K562 (cell line): ENCODE data around the gene KCTD13. TPM values are rescaled to one million over a fixed set of nuclear protein-coding genes. Genes with fewer than 3 reads are reported as not detected.

Experiments
- ATF7 ChIP-seq: fragments of 450-650 bp; IDR thresholded peaks from 2 replicates; pipeline ENCODE4 v1.7.1; 2014; ENCODE audit warnings: mild to moderate bottlenecking, moderate library complexity
- BHLHE40 ChIP-seq: IDR thresholded peaks from 2 replicates; pipeline ENCODE4 v1.6.1; 2011; ENCODE audit warnings: low read length, improper control_type of control experiment
- CBFB ChIP-seq: sonication (generic); formaldehyde crosslinking; IDR thresholded peaks from 2 replicates; pipeline ENCODE4 v1.4.0; 2020; ENCODE audit warnings: mild to moderate bottlenecking, missing genetic modification reagents
- DMBX1 ChIP-seq: fragments of 250-450 bp; sonication (Bioruptor Pico); IDR thresholded peaks from 2 replicates; pipeline ENCODE4 v1.8.0; 2022; ENCODE audit warnings: inconsistent platforms, mild to moderate bottlenecking, moderate library complexity, borderline replicate concordance
- DPF2 ChIP-seq: fragments of 450-650 bp; IDR thresholded peaks from 2 replicates; pipeline ENCODE4 v1.6.1; 2016
- EP300 ChIP-seq: IDR thresholded peaks from 2 replicates; pipeline ENCODE4 v1.6.1; 2012; ENCODE audit warnings: low read length, improper control_type of control experiment
- FOXM1 ChIP-seq, 2 experiments: fragments of 450-650 bp in 1 of 2; sonication (generic) in 1 of 2; formaldehyde crosslinking in 1 of 2; IDR thresholded peaks; 2 replicates each; pipeline versions ENCODE4 v1.6.1 to v1.9.0; 2017 to 2022; ENCODE audit warnings: low read depth in 2 of 2, mild to moderate bottlenecking in 2 of 2, missing genetic modification reagents in 1 of 2, moderate library complexity in 1 of 2
- HMGN3 ChIP-seq: IDR thresholded peaks from 2 replicates; pipeline ENCODE4 v1.6.1; 2011; ENCODE audit warnings: borderline replicate concordance, low read depth, mild to moderate bottlenecking, mixed read lengths, low read length; ENCODE audit not compliant: insufficient read length; ENCODE audit errors: extremely low read depth
- NR3C1 ChIP-seq: sonication (generic); formaldehyde crosslinking; IDR thresholded peaks from 2 replicates; pipeline ENCODE4 v1.8.1; 2022; ENCODE audit warnings: missing genetic modification reagents
- PRMT5 ChIP-seq: sonication (generic); formaldehyde crosslinking; IDR thresholded peaks from 2 replicates; pipeline ENCODE4 v1.5.0; 2020; ENCODE audit warnings: missing genetic modification reagents
- RB1 ChIP-seq: fragments of 450-650 bp; IDR thresholded peaks from 2 replicates; pipeline ENCODE4 v1.6.1; 2017; ENCODE audit warnings: low read depth, mild to moderate bottlenecking
- SRSF7 ChIP-seq: fragments of 200-400 bp; formaldehyde crosslinking; optimal IDR thresholded peaks from 2 replicates; pipeline ENCODE3; 2017; ENCODE audit warnings: mild to moderate bottlenecking, low read depth, low read length
- TCF3 ChIP-seq: sonication (generic); formaldehyde crosslinking; IDR thresholded peaks from 2 replicates; pipeline ENCODE4 v1.4.0; 2020; ENCODE audit warnings: mild to moderate bottlenecking, missing genetic modification reagents
- TSC22D4 ChIP-seq: fragments of 450-650 bp; IDR thresholded peaks from 2 replicates; pipeline ENCODE4 v1.6.1; 2016; ENCODE audit warnings: missing genetic modification characterization, missing biosample characterization, control low read depth
- ZMIZ1 ChIP-seq, 2 experiments: fragments of 150-350 bp in 1 of 2; IDR thresholded peaks; 2 replicates each; pipeline ENCODE4 v1.6.1; 2012 to 2016; ENCODE audit warnings: low read depth in 2 of 2, low read length in 2 of 2, mild to moderate bottlenecking in 1 of 2, moderate library complexity in 1 of 2
- ZNF324 ChIP-seq: fragments of 250-450 bp; sonication (Bioruptor Pico); IDR thresholded peaks from 2 replicates; pipeline ENCODE4 v1.4.0; 2020; ENCODE audit warnings: mild to moderate bottlenecking
- ZNF395 ChIP-seq: fragments of 200-800 bp; sonication (Bioruptor generic); IDR thresholded peaks from 2 replicates; pipeline ENCODE4 v1.6.1; 2017; ENCODE audit warnings: missing genetic modification characterization, missing compliant biosample characterization
- ZNF561 ChIP-seq: fragments of 450-650 bp; formaldehyde crosslinking; conservative IDR thresholded peaks from 2 replicates; pipeline ENCODE4 v1.4.0; 2020; ENCODE audit warnings: mild to moderate bottlenecking, moderate library complexity
- ZNF584 ChIP-seq: fragments of 200-800 bp; sonication (Bioruptor generic); IDR thresholded peaks from 2 replicates; pipeline ENCODE4 v1.6.1; 2016; ENCODE audit warnings: low read depth, mild to moderate bottlenecking, missing genetic modification characterization, missing compliant biosample characterization
- polyA plus RNA-seq, 8 experiments: library from polyadenylated mRNA; depleted of rRNA in 4 of 8; stranded (reverse) in 5 of 8; unstranded in 3 of 8; fragments of >200 nt; fragmentation: Nextera tagmentation in 2 of 8; fragmentation: Illumina TruSeq in 1 of 8; extraction: Ambion mirVana in 2 of 8; extraction: Trizol in 1 of 8; gene quantifications; 2 replicates each; pipeline versions ENCODE4 v1.2.1 to v1.2.3, GENCODE V29; 2011 to 2014; ENCODE audit warnings: inconsistent platforms in 1 of 8, missing spikeins in 1 of 8
- total RNA-seq, 7 experiments: library from RNA; depleted of rRNA in 6 of 7; stranded (reverse); fragments of >200 nt in 6 of 7; fragmentation: Illumina TruSeq in 2 of 7; extraction: Trizol in 2 of 7; gene quantifications; 2 replicates each; pipeline versions ENCODE4 v1.2.1 to v1.2.3, GENCODE V29; 2011 to 2021; ENCODE audit warnings: low replicate concordance in 1 of 7
- TF ChIP-seq, protein P1 (sequence below): sonication (generic); formaldehyde crosslinking; IDR thresholded peaks from 2 replicates; pipeline ENCODE4 v1.4.0; 2020; ENCODE audit warnings: mild to moderate bottlenecking, missing genetic modification reagents

KCTD13 gene
- total and polyA plus RNA-seq, 9 of the 15 experiments (the other 6 are each of a cell fraction or from before 2014, with no cell fraction given) = 1.0 to 20.6 (median 9.8) TPM

DNA sequence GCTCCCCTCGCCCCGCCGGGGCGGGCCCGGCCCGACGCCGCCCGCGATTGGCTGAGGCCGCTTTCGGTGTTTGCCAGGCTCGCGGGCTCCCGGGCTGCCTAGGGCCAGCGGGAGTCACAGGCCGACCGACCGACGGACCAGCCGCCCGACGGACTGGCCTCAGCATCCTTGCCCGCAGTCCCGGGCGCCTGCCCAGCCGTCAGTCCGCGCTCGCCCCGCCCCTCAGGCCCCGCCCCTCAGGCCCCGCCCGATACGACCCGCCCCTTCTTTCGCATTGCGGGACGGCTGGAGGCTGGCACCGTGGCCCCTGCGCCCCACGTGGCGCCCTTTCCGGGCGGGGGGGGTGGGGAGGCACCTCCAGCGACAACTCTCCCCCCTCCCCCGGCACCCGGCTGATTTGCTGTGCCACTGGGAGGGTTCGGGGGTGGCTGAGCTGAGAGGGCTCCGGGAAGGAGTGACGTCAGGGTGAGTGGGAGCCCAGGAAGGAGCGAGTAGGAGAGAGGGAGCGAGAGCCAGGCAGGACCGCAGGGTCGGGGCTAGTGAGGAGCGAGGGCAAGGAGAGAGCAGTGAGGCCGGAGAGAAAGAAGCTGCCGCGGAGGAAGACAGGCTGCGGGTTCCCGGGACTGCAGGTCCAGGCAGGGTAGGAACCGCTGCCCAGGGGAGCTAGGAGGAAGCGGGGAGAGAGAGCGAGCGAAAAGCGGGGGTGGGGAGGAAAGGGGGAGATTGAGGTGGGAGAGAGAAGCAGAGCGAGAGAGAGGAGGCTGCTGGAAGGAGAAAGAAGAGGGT is 25.7 kb downstream of the KCTD13 start, which contains the start of gene ASPHD1 (continued):
- TF ChIP-seq ZNF395 (CRISPR knock-in tag) (peak; percentile 82; the same call in 1 of the 2 replicates), ZNF561 (CRISPR knock-in tag) (no peak), HMGN3 (peak; percentile 56), TSC22D4 (tag) (no peak), PRMT5 (no peak; the same call in 1 of the 2 replicates), TCF3 (CRISPR knock-in tag) (0 out of 2 replicates have a peak, but pooled peaks have one; percentile 12), ZNF584 (CRISPR knock-in tag) (no peak), DMBX1 (CRISPR knock-in tag) (peak; percentile 17; the same call in 1 of the 2 replicates), FOXM1 (IDR thresholded peaks at IDR 0.05; ENCODE audit: low read depth) (no peak), FOXM1 (CRISPR knock-in tag; IDR thresholded peaks at IDR 0.05; ENCODE audit: low read depth) (peak; percentile 96), NR3C1 (CRISPR knock-in tag) (peak; percentile 96), ATF7 (peak; percentile 82; the same call in 1 of the 2 replicates), CBFB (no peak), BHLHE40 (no peak), RB1 (peak; percentile 87; the same call in 1 of the 2 replicates), ZMIZ1 (IDR thresholded peaks at IDR 0.05; ENCODE audit: low read depth in 2 of 2, low read length in 2 of 2) (no peak), EP300 (no peak), DPF2 (0 out of 2 replicates have a peak, but pooled peaks have one; percentile 16), SRSF7 (no peak), ZNF324 (CRISPR knock-in tag) (no peak)
- TF ChIP-seq, protein P1, sequence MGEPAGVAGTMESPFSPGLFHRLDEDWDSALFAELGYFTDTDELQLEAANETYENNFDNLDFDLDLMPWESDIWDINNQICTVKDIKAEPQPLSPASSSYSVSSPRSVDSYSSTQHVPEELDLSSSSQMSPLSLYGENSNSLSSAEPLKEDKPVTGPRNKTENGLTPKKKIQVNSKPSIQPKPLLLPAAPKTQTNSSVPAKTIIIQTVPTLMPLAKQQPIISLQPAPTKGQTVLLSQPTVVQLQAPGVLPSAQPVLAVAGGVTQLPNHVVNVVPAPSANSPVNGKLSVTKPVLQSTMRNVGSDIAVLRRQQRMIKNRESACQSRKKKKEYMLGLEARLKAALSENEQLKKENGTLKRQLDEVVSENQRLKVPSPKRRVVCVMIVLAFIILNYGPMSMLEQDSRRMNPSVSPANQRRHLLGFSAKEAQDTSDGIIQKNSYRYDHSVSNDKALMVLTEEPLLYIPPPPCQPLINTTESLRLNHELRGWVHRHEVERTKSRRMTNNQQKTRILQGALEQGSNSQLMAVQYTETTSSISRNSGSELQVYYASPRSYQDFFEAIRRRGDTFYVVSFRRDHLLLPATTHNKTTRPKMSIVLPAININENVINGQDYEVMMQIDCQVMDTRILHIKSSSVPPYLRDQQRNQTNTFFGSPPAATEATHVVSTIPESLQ (CRISPR knock-in tag) = 0 out of 2 replicates have a peak, but pooled peaks have one; percentile 81
